ENCODE data around the gene MAP4K4.

- TF ChIP-seq, protein P1, sequence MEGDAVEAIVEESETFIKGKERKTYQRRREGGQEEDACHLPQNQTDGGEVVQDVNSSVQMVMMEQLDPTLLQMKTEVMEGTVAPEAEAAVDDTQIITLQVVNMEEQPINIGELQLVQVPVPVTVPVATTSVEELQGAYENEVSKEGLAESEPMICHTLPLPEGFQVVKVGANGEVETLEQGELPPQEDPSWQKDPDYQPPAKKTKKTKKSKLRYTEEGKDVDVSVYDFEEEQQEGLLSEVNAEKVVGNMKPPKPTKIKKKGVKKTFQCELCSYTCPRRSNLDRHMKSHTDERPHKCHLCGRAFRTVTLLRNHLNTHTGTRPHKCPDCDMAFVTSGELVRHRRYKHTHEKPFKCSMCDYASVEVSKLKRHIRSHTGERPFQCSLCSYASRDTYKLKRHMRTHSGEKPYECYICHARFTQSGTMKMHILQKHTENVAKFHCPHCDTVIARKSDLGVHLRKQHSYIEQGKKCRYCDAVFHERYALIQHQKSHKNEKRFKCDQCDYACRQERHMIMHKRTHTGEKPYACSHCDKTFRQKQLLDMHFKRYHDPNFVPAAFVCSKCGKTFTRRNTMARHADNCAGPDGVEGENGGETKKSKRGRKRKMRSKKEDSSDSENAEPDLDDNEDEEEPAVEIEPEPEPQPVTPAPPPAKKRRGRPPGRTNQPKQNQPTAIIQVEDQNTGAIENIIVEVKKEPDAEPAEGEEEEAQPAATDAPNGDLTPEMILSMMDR (conservative IDR thresholded peaks at IDR 0.05; ENCODE audit: low read length) = no peak
- TF ChIP-seq EZH2phosphoT487 (IDR thresholded peaks at IDR 0.05; ENCODE audit: borderline replicate concordance, low read depth, low read length) = no peak
These were observed 198.4 kb downstream of the MAP4K4 start for GRCh38 chr2:101895819-101896322.
